ENCODE results near the gene ZNF329.
"Not testable (repeated sequence)": the region's sequence is repeated elsewhere in the genome, so short reads cannot be mapped to it uniquely, and the experiment has no call there.

The ZNF329 gene

GRCh38 chr19:58153386-58153785 is 2.8 kb upstream of the ZNF329 start:
- Histone ChIP-seq H3K27me3 (ENCODE audit: insufficient read depth, poor library complexity, severe bottlenecking) (no peaks in the 10 kb centered on the region), H3K27ac (replicated peaks) (no peak overlapping the region), H3K4me3 (replicated peaks; ENCODE audit: insufficient read depth, low read length) (no peak overlapping the region)
- no peak for DNase-seq (ENCODE audit: low read depth in 1 of 2, low spot score in 1 of 2)
- TF ChIP-seq CTCF (IDR thresholded peaks at IDR 0.05; ENCODE audit: insufficient read depth, low read length) (no peak), GABPA (IDR thresholded peaks at IDR 0.05; ENCODE audit: low read depth) (no peak), POLR2AphosphoS5 (IDR thresholded peaks at IDR 0.05; ENCODE audit: low read depth) (no peak)

GRCh38 chr19:58147475-58147874 is 3.1 kb downstream of the ZNF329 start:
- DNase-seq (ENCODE audit: low read depth in 1 of 2, low spot score in 1 of 2); H3K27me3 ChIP-seq (ENCODE audit: insufficient read depth, poor library complexity, severe bottlenecking); H3K4me3 ChIP-seq (replicated peaks; ENCODE audit: insufficient read depth, low read length); H3K27ac ChIP-seq (replicated peaks): not testable (repeated sequence)

DNA sequence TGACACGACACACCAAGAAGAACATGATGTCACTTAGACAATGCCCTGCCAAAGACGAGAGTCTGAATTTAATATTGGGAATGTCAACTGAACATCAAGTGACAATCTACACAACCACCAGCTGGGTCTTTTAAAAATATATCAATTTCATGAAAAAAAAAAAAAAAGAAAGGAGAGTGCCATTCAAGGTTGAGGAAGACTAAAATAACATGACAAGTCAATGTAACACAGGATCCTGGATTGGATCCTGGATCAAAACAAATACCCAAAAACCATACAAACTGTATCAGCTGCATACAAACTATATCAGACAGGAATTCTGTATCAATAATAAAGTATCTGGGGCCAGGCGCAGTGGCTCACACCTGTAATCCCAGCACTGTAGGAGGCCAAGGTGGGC is 4.7 kb downstream of the ZNF329 start:
- no peaks in the 10 kb centered on the region for H3K27me3 ChIP-seq (ENCODE audit: insufficient read depth, poor library complexity, severe bottlenecking)
- H3K27ac ChIP-seq (replicated peaks), result no peak overlapping the region
- no peak overlapping the region for H3K4me3 ChIP-seq (replicated peaks; ENCODE audit: insufficient read depth, low read length)
- TF ChIP-seq CTCF (IDR thresholded peaks at IDR 0.05; ENCODE audit: insufficient read depth, low read length), result no peak
- TF ChIP-seq, protein P1, sequence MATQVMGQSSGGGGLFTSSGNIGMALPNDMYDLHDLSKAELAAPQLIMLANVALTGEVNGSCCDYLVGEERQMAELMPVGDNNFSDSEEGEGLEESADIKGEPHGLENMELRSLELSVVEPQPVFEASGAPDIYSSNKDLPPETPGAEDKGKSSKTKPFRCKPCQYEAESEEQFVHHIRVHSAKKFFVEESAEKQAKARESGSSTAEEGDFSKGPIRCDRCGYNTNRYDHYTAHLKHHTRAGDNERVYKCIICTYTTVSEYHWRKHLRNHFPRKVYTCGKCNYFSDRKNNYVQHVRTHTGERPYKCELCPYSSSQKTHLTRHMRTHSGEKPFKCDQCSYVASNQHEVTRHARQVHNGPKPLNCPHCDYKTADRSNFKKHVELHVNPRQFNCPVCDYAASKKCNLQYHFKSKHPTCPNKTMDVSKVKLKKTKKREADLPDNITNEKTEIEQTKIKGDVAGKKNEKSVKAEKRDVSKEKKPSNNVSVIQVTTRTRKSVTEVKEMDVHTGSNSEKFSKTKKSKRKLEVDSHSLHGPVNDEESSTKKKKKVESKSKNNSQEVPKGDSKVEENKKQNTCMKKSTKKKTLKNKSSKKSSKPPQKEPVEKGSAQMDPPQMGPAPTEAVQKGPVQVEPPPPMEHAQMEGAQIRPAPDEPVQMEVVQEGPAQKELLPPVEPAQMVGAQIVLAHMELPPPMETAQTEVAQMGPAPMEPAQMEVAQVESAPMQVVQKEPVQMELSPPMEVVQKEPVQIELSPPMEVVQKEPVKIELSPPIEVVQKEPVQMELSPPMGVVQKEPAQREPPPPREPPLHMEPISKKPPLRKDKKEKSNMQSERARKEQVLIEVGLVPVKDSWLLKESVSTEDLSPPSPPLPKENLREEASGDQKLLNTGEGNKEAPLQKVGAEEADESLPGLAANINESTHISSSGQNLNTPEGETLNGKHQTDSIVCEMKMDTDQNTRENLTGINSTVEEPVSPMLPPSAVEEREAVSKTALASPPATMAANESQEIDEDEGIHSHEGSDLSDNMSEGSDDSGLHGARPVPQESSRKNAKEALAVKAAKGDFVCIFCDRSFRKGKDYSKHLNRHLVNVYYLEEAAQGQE (IDR thresholded peaks at IDR 0.05; ENCODE audit: insufficient replicate concordance, low read depth), result no peak
- no peak for TF ChIP-seq SPI1 (IDR thresholded peaks at IDR 0.05; ENCODE audit: borderline replicate concordance, low read depth)
- TF ChIP-seq POLR2AphosphoS5 (IDR thresholded peaks at IDR 0.05; ENCODE audit: low read depth), result no peak
- no peak for TF ChIP-seq GABPA (IDR thresholded peaks at IDR 0.05; ENCODE audit: low read depth)
- DNase-seq (ENCODE audit: low read depth in 1 of 2, low spot score in 1 of 2), result no peak

GRCh38 chr19:58134244-58134643 is 16.3 kb downstream of the ZNF329 start:
- Histone ChIP-seq H3K4me3 (replicated peaks; ENCODE audit: insufficient read depth, low read length) (no peak overlapping the region), H3K27me3 (ENCODE audit: insufficient read depth, poor library complexity, severe bottlenecking) (no peaks in the 10 kb centered on the region), H3K27ac (replicated peaks) (no peak overlapping the region)
- no peak for TF ChIP-seq POLR2AphosphoS5 (IDR thresholded peaks at IDR 0.05; ENCODE audit: low read depth)
- no peak for TF ChIP-seq GABPA (IDR thresholded peaks at IDR 0.05; ENCODE audit: low read depth)
- TF ChIP-seq, protein P1 (IDR thresholded peaks at IDR 0.05; ENCODE audit: insufficient replicate concordance, low read depth), result no peak
- no peak for TF ChIP-seq CTCF (IDR thresholded peaks at IDR 0.05; ENCODE audit: insufficient read depth, low read length)
- no peak for TF ChIP-seq SPI1 (IDR thresholded peaks at IDR 0.05; ENCODE audit: borderline replicate concordance, low read depth)
- DNase-seq (ENCODE audit: low read depth in 1 of 2, low spot score in 1 of 2), result no peak

Data from HL-60 (cell line).